GM18858 (cell line): Measurements from ENCODE around the gene FBXL17.

ENCODE experiments used
- ATAC-seq: cut with Tn5 transposase; IDR thresholded peaks from one replicate; pipeline ENCODE4 v1.9.1; 2021; ENCODE audit not compliant: unreplicated experiment

Gene FBXL17

GRCh38 chr5:107959573-107960279 is 422.2 kb downstream of the FBXL17 start:
- no peak for ATAC-seq

GRCh38 chr5:107958861-107959260 is 423.0 kb downstream of the FBXL17 start:
- no peak for ATAC-seq

DNA sequence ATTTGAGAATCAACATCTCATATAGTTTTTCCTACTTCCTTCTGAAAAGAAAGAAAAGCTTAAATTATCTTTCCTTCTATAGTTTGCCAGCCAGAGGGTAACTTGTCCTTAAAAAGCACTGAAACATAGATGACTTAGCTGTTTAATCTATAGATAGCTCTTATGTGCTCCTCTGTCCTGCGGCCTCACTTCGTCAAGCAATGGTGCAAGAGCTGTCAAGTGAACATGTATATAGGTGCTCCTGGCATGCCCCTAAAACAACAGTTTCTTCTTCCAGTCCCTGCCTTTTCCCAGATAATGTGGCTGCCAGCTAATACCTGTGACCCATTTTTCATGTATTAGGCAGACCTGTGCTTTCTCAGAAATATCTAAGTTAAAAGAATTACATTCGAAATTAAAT is 423.5 kb downstream of the FBXL17 start:
- no peak for ATAC-seq

- ATAC-seq: no peak
These were observed 424.8 kb downstream of the FBXL17 start for GRCh38 chr5:107957051-107957450.

GRCh38 chr5:107955321-107955720 is 426.6 kb downstream of the FBXL17 start:
- ATAC-seq: no peak

- ATAC-seq: no peak
These were observed 427.6 kb downstream of the FBXL17 start for GRCh38 chr5:107954254-107954653.

GRCh38 chr5:107952450-107952849 is 429.4 kb downstream of the FBXL17 start:
- ATAC-seq: no peak

DNA sequence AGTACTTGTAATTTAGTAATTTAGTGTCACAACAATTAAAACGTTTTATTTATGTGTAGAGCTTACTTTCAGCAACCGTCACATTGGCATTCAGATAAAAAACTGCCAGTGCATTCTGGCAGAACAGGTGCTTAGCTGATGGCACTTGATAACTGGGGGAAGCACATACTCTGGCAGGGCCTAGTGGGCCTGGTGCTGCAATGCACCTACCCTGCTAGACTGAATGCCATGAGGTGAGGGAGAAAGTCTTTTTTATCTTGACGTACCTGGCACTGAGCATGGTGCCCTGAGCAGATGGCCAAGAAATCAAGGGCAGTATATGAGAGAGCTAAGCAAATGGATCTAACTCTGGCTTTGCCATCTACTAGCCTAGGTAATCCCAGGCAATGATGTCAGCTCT is 430.6 kb downstream of the FBXL17 start:
- ATAC-seq: no peak

GRCh38 chr5:107950776-107951175 is 431.1 kb downstream of the FBXL17 start:
- no peak for ATAC-seq

DNA sequence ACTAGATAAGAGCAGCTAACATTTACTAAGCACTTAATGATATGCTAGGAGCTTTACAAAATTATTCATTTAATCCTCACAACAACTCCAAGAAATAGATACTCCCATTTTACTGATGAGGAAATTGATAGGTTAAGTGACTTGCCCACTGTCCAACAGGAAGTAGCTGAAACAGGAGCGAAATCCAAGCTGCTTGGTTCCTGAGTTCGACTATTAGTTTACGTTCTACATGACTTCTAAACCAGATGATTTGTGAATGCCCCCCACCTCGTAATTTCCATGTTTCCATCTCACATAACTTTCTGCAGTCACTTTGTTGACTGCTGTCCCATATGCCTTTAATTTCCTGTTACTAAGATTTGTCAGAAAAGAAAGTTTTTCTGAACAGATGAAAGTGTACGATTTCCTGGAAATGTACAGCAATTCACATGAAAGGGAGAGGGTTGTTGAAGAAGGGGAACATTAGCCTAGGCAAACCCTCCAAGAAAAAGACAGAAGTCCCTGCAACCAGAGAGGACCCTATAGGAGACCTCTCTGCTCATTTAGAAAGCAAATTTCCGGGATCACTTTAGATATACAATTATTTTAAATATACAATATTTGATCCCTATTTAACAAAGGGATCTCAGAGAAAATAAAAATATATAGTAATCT is 432.1 kb downstream of the FBXL17 start:
- no peak for ATAC-seq

GRCh38 chr5:107948377-107948776 is 433.5 kb downstream of the FBXL17 start:
- no peak for ATAC-seq

DNA sequence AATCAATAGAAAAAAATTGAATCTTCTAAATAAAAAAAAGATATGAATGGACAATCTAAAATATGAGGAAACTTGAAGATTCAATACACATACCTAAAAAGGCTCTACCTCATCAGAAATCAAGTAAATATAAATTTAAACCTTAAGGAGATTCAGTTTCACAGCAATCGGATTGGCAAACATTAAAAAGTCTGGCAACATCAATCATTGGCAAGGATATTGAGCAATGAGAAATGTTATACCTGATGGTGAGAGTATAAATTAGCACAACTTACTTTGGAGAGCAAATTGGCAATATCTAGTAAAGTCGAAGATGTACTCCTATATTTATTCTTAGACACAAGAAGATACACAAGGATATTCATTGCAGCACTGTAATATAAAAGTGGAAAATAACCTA is 436.8 kb downstream of the FBXL17 start:
- no peak for ATAC-seq

GRCh38 chr5:107943923-107944322 is 438.0 kb downstream of the FBXL17 start:
- ATAC-seq: no peak

GRCh38 chr5:107941036-107941435 is 440.9 kb downstream of the FBXL17 start:
- ATAC-seq: no peak

GRCh38 chr5:107937651-107938355 is 444.1 kb downstream of the FBXL17 start:
- ATAC-seq: no peak

GRCh38 chr5:107937204-107937603 is 444.7 kb downstream of the FBXL17 start:
- no peak for ATAC-seq

GRCh38 chr5:107936515-107936914 is 445.4 kb downstream of the FBXL17 start:
- ATAC-seq: no peak

GRCh38 chr5:107935645-107936044 is 446.3 kb downstream of the FBXL17 start:
- no peak for ATAC-seq

DNA sequence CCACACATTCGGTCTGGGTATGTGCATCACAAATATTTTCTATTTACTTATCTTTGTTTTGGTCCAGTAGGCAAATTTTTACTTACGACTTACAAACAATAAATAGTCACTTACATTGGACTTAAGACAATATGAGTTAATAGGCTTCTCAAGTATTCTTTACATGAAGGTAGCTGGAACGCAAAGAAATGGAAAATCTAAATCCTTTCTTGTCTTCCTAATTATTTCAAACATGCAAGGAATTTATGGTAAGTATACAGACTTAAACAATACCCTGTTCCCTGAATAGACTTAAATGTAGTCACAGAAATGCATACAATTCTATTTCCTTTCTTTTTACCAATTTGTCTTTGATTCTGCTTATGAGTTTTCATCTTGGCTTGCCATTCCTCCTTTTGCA is 448.6 kb downstream of the FBXL17 start:
- ATAC-seq: no peak

DNA sequence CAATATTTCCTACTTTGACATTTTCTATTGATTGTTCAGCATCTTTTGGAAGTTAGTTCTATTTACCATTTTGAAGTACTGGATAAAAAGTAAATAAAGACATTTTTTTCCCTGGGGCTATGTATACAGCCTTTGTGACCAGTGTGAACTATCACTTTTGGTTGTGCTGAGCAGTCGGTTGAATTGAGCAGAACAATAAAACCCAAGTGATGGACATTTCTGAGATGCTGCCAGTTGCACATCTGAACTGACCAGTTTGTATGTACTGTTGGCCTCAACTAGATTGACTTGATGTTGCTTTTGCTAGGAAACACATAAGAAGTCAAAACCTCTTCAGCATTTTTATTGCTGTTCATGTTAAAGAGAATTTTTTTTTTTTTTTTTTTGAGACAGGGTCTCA is 451.0 kb downstream of the FBXL17 start:
- no peak for ATAC-seq

DNA sequence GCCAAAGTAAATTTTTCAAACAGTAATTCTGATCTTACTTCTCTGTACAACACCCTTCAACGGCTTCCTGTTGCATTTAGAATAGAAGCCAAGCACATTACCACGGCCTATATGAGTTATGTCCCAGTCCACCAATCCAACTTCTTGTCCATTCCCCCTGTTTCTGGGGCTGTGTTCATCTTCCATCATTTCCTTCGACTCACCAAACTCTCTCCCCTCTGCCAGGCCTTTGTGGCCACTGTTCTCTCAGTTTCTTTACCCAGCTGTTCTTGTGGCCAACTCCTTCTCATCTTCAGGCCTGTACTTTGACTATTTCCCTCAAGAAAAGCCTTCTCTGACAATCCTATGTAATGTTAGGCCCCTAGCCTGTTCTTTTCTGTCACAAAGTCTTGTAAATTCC is 451.8 kb downstream of the FBXL17 start:
- ATAC-seq: no peak

DNA sequence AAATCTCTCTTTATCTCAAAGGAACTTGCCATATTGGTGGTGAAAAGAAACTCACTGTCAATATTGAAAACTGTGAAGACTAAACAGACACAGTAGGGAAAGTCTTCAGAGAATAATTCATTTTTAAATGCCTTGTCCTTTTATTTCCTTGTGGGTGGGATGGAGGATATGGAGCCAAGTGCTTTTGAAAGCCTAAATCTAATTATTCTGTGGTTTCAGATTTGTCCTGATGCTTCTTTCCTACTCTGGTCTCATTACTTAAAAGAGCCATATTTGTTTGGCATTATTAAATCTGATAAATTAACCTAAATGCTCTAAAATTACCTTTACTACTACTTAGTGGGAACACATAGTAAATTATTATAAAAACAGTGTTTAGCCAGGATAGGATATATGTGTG is 452.8 kb downstream of the FBXL17 start:
- ATAC-seq: no peak
